Stimulated activated CD4-positive, alpha-beta T cell treated with anti-CD3 and anti-CD28 coated beads, TNF-alpha, amount 100 ng/mL, for 4 hours (primary cell): ENCODE data around the gene TUBA4B.
"Not testable (repeated sequence)": the region's sequence is repeated elsewhere in the genome, so short reads cannot be mapped to it uniquely, and the experiment has no call there.

Experiments
- DNase-seq, 3 experiments: peaks; one replicate each; pipeline ENCODE4 v3.0.0-alpha.2; 2020; ENCODE audit warnings: low read depth in 3 of 3

TUBA4B gene

GRCh38 chr2:219290381-219291171, 37.5 kb downstream of the TUBA4B start:
- no peak for DNase-seq

- no peak for DNase-seq
Measured at GRCh38 chr2:219291394-219291793, 38.4 kb downstream of the TUBA4B start.

- no peak for DNase-seq
Measured at GRCh38 chr2:219291910-219292490, 39.0 kb downstream of the TUBA4B start.

GRCh38 chr2:219292616-219293015, 39.6 kb downstream of the TUBA4B start:
- no peak for DNase-seq

- DNase-seq: no peak
Measured at GRCh38 chr2:219293736-219294231, 40.7 kb downstream of the TUBA4B start.

- DNase-seq: peak; percentile 77 to 84 (median 78)
Measured at GRCh38 chr2:219294356-219295351, 41.6 kb downstream of the TUBA4B start.

GRCh38 chr2:219296142-219296541, 43.1 kb downstream of the TUBA4B start:
- DNase-seq: no peak

- no peak for DNase-seq
Measured at GRCh38 chr2:219296631-219297391, 43.8 kb downstream of the TUBA4B start.

- no peak for DNase-seq
Measured at GRCh38 chr2:219297766-219298456, 44.9 kb downstream of the TUBA4B start.

- peak; percentile 77 to 83 (median 83) for DNase-seq
Measured at GRCh38 chr2:219298759-219299371, 45.8 kb downstream of the TUBA4B start.

- no peak for DNase-seq
Measured at GRCh38 chr2:219299372-219299760, 46.3 kb downstream of the TUBA4B start.

GRCh38 chr2:219300022-219300421, 47.0 kb downstream of the TUBA4B start:
- no peak for DNase-seq

- no peak for DNase-seq
Measured at GRCh38 chr2:219302412-219302968, 49.4 kb downstream of the TUBA4B start.

GRCh38 chr2:219304223-219304622, 51.2 kb downstream of the TUBA4B start:
- DNase-seq: no peak

GRCh38 chr2:219306047-219306446, 53.0 kb downstream of the TUBA4B start:
- DNase-seq: no peak

GRCh38 chr2:219308142-219309101, 55.4 kb downstream of the TUBA4B start:
- peak in 2 of 3 experiments; percentile 27 to 47 for DNase-seq

- DNase-seq: no peak
Measured at GRCh38 chr2:219309278-219309677, 56.2 kb downstream of the TUBA4B start, which contains the start of gene PTPRN. TSS of gene PTPRN (minus strand) at chr2:219309401. CDS start at chr2:219309332, 69 bp downstream.

GRCh38 chr2:219312683-219313263, 59.7 kb downstream of the TUBA4B start:
- not testable (repeated sequence) for DNase-seq
